ENCODE results near the gene CD44. TPM values are rescaled to one million over a fixed set of nuclear protein-coding genes. Genes with fewer than 3 reads are reported as not detected.

Gene CD44
- total RNA-seq, 1 experiment from 2014 or later, result 211 TPM

- DNase-seq (ENCODE audit: low spot score), result no peak
These were observed 98.4 kb downstream of the CD44 start for GRCh38 chr11:35237351-35237750.

- DNase-seq (ENCODE audit: low spot score), result peak; percentile 44
These were observed 99.1 kb downstream of the CD44 start for GRCh38 chr11:35237860-35238715.

GRCh38 chr11:35238882-35239281, 99.9 kb downstream of the CD44 start:
- no peak for DNase-seq (ENCODE audit: low spot score)

- no peak for DNase-seq (ENCODE audit: low spot score)
These were observed 100.6 kb downstream of the CD44 start for GRCh38 chr11:35239471-35240075.

- DNase-seq (ENCODE audit: low spot score), result no peak
These were observed 102.1 kb downstream of the CD44 start for GRCh38 chr11:35241083-35241482.

GRCh38 chr11:35241531-35241930, 102.6 kb downstream of the CD44 start:
- DNase-seq (ENCODE audit: low spot score), result no peak

GRCh38 chr11:35242412-35243242, 103.7 kb downstream of the CD44 start:
- DNase-seq (ENCODE audit: low spot score), result no peak

- DNase-seq (ENCODE audit: low spot score), result no peak
These were observed 104.8 kb downstream of the CD44 start for GRCh38 chr11:35243774-35244173.

- DNase-seq (ENCODE audit: low spot score), result no peak
These were observed 106.1 kb downstream of the CD44 start for GRCh38 chr11:35245056-35245455.

- no peak for DNase-seq (ENCODE audit: low spot score)
These were observed 106.8 kb downstream of the CD44 start for GRCh38 chr11:35245786-35246185.

GRCh38 chr11:35246745-35247144, 107.8 kb downstream of the CD44 start:
- DNase-seq (ENCODE audit: low spot score), result no peak

GRCh38 chr11:35247428-35247827, 108.5 kb downstream of the CD44 start:
- DNase-seq (ENCODE audit: low spot score), result no peak

GRCh38 chr11:35247863-35248262, 108.9 kb downstream of the CD44 start:
- no peak for DNase-seq (ENCODE audit: low spot score)

- DNase-seq (ENCODE audit: low spot score), result no peak
These were observed 109.8 kb downstream of the CD44 start for GRCh38 chr11:35248558-35249323.

- DNase-seq (ENCODE audit: low spot score), result no peak
These were observed 111.2 kb downstream of the CD44 start for GRCh38 chr11:35250192-35250591.

- no peak for DNase-seq (ENCODE audit: low spot score)
These were observed 111.7 kb downstream of the CD44 start for GRCh38 chr11:35250621-35251020.

GRCh38 chr11:35253237-35253636, 114.3 kb downstream of the CD44 start:
- no peak for DNase-seq (ENCODE audit: low spot score)

- DNase-seq (ENCODE audit: low spot score), result no peak
These were observed 116.5 kb downstream of the CD44 start for GRCh38 chr11:35255514-35255913.

- no peak for DNase-seq (ENCODE audit: low spot score)
These were observed 117.3 kb downstream of the CD44 start for GRCh38 chr11:35256296-35256695.

- DNase-seq (ENCODE audit: low spot score), result no peak
These were observed 118.3 kb downstream of the CD44 start for GRCh38 chr11:35257281-35257680.

- DNase-seq (ENCODE audit: low spot score), result no peak
These were observed 120.6 kb downstream of the CD44 start for GRCh38 chr11:35259529-35259928.

All from H4 (cell line).